WI38 (cell line): Measurements from ENCODE around the gene ANKRD29.
A peak's percentile ranks its signal among the peaks of the same experiment; 100 is the strongest.

Experiments used
- H3K4me3 ChIP-seq: 2 replicates; pipeline ENCODE4 v1.5.1; 2011; ENCODE audit warnings: low read depth, mild to moderate bottlenecking, control low read depth, low read length
- CTCF ChIP-seq: IDR thresholded peaks from 2 replicates; pipeline ENCODE4 v1.5.1; 2012; ENCODE audit warnings: low read depth, mild to moderate bottlenecking, control low read depth, low read length

ANKRD29 gene

GRCh38 chr18:23693846-23694245, 31.1 kb upstream of the ANKRD29 start:
- no peak overlapping the region for H3K4me3 ChIP-seq
- no peak for TF ChIP-seq CTCF

DNA sequence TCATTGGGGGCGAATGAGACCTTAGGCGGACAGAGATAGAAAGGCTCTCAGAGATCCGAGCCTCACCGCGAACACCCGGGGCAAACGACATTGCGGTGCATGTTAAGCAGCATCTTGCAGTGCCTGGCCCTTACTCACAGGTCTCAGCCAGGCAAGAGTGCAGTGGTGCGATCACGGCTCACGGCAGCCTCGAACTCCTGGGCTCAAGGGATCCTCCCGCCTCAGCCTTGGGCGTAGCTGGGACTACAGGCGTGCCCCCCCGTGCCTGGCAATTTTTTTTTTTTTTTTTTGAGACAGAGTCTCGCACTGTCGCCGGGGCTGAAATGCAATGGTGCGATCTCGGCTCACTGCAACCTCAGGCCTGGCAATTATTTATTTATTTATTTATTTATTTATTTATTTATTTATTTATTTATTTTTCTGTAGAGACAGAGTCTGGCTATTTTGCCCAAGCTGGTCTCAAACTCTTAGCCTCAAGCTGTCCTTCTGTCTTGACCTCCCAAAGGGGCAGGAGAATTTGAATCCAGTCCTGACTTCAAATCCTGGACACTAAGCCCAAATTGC, 27.9 kb upstream of the ANKRD29 start:
- no peak for TF ChIP-seq CTCF
- no peak overlapping the region for H3K4me3 ChIP-seq

- TF ChIP-seq CTCF, result no peak
- peak overlapping the region; percentile 57 for H3K4me3 ChIP-seq
These were observed 27.1 kb upstream of the ANKRD29 start for GRCh38 chr18:23689616-23690504.

GRCh38 chr18:23689031-23689615, 26.4 kb upstream of the ANKRD29 start, which contains the start of gene LAMA3:
LAMA3 (plus strand) TSS chr18:23689453; CDS start chr18:23689684, 231 bp downstream.
- no peak for TF ChIP-seq CTCF
- H3K4me3 ChIP-seq, result peak within 1 kb of the TSS; percentile 57

- TF ChIP-seq CTCF, result no peak
- no peak overlapping the region for H3K4me3 ChIP-seq
These were observed 25.8 kb upstream of the ANKRD29 start for GRCh38 chr18:23688528-23688927.

DNA sequence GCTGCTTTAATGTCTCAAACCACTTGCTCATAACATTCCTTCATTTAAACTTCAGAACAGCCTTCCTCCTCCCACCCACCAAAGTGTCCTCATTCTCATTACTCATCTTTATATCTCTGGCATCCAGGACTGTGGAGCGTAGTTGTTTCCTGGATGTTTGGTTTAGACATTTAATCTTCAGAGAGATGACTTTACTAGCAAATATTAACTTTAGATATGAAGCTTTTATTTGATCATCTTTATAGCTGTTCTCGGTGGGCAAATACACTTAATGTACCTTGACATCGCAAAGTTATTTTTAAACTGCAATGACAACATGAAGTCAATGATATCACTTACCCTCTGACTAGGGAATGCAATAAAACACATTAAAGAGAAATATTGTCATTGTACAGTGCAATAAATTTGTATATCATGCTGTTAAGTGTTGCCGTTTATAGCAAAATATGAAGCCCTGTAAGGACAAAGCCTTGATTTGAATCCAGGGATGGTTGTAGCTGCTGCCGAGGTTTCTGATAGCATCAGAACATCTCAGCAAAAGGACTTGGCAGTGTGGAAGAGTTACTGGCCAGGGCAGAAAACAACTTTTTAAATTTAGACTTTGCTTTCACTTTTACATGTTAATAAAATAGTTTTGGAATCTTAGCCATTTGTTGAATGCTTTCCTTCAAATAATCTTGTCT, 21.9 kb upstream of the ANKRD29 start:
- H3K4me3 ChIP-seq, result no peak overlapping the region

More for the DNA sequence above, 21.9 kb upstream of the ANKRD29 start:
- no peak for TF ChIP-seq CTCF
